Panc1 (cell line): ENCODE data around the gene TRERF1. TPM values are rescaled to one million over a fixed set of nuclear protein-coding genes. Genes with fewer than 3 reads are reported as not detected.

ENCODE experiments used
- ATAC-seq: fragments of 200-7000 bp; cut with Tn5 transposase; 2 replicates; pipeline ENCODE4 v1.9.1; 2020; ENCODE audit warnings: mild to moderate bottlenecking, moderate library complexity
- BruUV-seq: library from RNA; stranded (reverse); fragments of 400-500 nt; replicated peaks from 2 replicates; lab custom pipeline; 2021; lab: Mats Ljungman, UMichigan
- CTCF ChIA-PET: fragments of 300-600 bp; sonication (Branson Sonifier 250); formaldehyde crosslinking; loops from one replicate; lab custom pipeline; 2022; ENCODE audit warnings: antibody characterized with exemption; lab: Charles Lee
- POLR2A ChIA-PET: fragments of 300-600 bp; sonication (Branson Sonifier 250); formaldehyde crosslinking; loops from one replicate; lab custom pipeline; 2022; ENCODE audit warnings: antibody characterized with exemption; lab: Charles Lee
- DNase-seq: peaks from one replicate; pipeline ENCODE4 v3.0.0-alpha.2; 2010; ENCODE audit warnings: low read depth, low spot score
- H3K27ac ChIP-seq: 2 replicates; pipeline ENCODE4 v1.5.1; 2011; ENCODE audit warnings: mild to moderate bottlenecking, low read length, inconsistent platforms
- H3K27me3 ChIP-seq: fragments of 200-500 bp; sonication (Bioruptor generic); 2 replicates; pipeline ENCODE4 v1.6.0; 2014; ENCODE audit warnings: low read length, inconsistent platforms; ENCODE audit not compliant: control insufficient read depth, insufficient read depth
- H3K36me3 ChIP-seq: fragments of 200-500 bp; sonication (Bioruptor generic); 2 replicates; pipeline ENCODE4 v1.5.1; 2014; ENCODE audit warnings: inconsistent platforms, mild to moderate bottlenecking, low read length, moderate library complexity; ENCODE audit not compliant: control insufficient read depth, insufficient read depth
- H3K4me1 ChIP-seq: 2 replicates; pipeline ENCODE4 v1.5.1; 2011; ENCODE audit warnings: inconsistent platforms, mild to moderate bottlenecking, low read length, moderate library complexity; ENCODE audit not compliant: control insufficient read depth, insufficient read depth
- H3K4me3 ChIP-seq, 2 experiments: 2 replicates each; pipeline ENCODE4 v1.5.1; 2011 to 2012; ENCODE audit warnings: low read depth in 2 of 2, low read length in 2 of 2, mild to moderate bottlenecking in 2 of 2, inconsistent platforms in 1 of 2, moderate library complexity in 1 of 2
- H3K9me3 ChIP-seq: fragments of 200-500 bp; sonication (Bioruptor generic); 2 replicates; pipeline ENCODE4 v1.5.1; 2014; ENCODE audit warnings: low read depth, mild to moderate bottlenecking, inconsistent platforms, low read length, moderate library complexity; ENCODE audit not compliant: control insufficient read depth, insufficient read depth
- POLR2AphosphoS5 ChIP-seq: IDR thresholded peaks from 2 replicates; pipeline ENCODE4 v1.6.1; 2012; ENCODE audit warnings: mild to moderate bottlenecking, low read depth, low read length, moderate library complexity
- REST ChIP-seq, 2 experiments: IDR thresholded peaks; 2 replicates each; pipeline ENCODE4 v1.6.1; 2011 to 2012; ENCODE audit warnings: low read depth in 2 of 2, control low read depth in 1 of 2, low read length in 1 of 2, mild to moderate bottlenecking in 1 of 2, moderate library complexity in 1 of 2; ENCODE audit not compliant: insufficient read depth in 1 of 2
- SIN3A ChIP-seq: IDR thresholded peaks from 2 replicates; pipeline ENCODE4 v1.6.1; 2012; ENCODE audit warnings: low read depth, mild to moderate bottlenecking, low read length, moderate library complexity, borderline replicate concordance; ENCODE audit not compliant: insufficient read depth
- TCF7L2 ChIP-seq: IDR thresholded peaks from 2 replicates; pipeline ENCODE4 v1.6.1; 2011; ENCODE audit warnings: mild to moderate bottlenecking, low read depth, low read length, inconsistent platforms
- in situ Hi-C: cut with HindIII; loops from 2 replicates; pipeline ENCODE4 v1.10.0; 2016; ENCODE audit warnings: low sequenced_read_pairs, low pct_unique_long_range_greater_than_20kb
- intact Hi-C: fragments of 100-400 bp; cut with micrococcal nuclease; formaldehyde crosslinking; loops from one replicate; pipeline ENCODE4 v1.10.0; 2022; ENCODE audit not compliant: unreplicated experiment
- total RNA-seq: library from RNA; stranded (reverse); gene quantifications from one replicate; pipeline ENCODE4 v1.2.1, GENCODE V29; 2021; ENCODE audit not compliant: unreplicated experiment
- TF ChIP-seq, protein P1 (sequence below): fragments of 450-650 bp; IDR thresholded peaks from 2 replicates; pipeline ENCODE4 v1.5.1; 2017; ENCODE audit warnings: mild to moderate bottlenecking

The TRERF1 gene
- total RNA-seq, 1 experiment from 2014 or later, result 30.6 TPM

GRCh38 chr6:42260396-42260888 is 191.3 kb downstream of the TRERF1 start:
- no peak for DNase-seq
- no peak overlapping the region for H3K4me3 ChIP-seq
- POLR2A ChIA-PET, result no interaction called here
- TF ChIP-seq POLR2AphosphoS5 (no peak), TCF7L2 (no peak), SIN3A (no peak), REST (IDR thresholded peaks at IDR 0.05; ENCODE audit: insufficient read depth in 1 of 2, low read depth in 2 of 2, low read length in 1 of 2) (no peak)
- TF ChIP-seq, protein P1, sequence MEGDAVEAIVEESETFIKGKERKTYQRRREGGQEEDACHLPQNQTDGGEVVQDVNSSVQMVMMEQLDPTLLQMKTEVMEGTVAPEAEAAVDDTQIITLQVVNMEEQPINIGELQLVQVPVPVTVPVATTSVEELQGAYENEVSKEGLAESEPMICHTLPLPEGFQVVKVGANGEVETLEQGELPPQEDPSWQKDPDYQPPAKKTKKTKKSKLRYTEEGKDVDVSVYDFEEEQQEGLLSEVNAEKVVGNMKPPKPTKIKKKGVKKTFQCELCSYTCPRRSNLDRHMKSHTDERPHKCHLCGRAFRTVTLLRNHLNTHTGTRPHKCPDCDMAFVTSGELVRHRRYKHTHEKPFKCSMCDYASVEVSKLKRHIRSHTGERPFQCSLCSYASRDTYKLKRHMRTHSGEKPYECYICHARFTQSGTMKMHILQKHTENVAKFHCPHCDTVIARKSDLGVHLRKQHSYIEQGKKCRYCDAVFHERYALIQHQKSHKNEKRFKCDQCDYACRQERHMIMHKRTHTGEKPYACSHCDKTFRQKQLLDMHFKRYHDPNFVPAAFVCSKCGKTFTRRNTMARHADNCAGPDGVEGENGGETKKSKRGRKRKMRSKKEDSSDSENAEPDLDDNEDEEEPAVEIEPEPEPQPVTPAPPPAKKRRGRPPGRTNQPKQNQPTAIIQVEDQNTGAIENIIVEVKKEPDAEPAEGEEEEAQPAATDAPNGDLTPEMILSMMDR, result no peak
- in situ Hi-C loops, result no loop called here
- CTCF ChIA-PET, result interaction anchor here (0.7 to 2.8 kb wide), 2 partner anchors 287 to 391 kb away, joined by 3 to 16 read pairs; no protein-coding TSS in a partner anchor
- no peaks in the 10 kb centered on the region for H3K27me3 ChIP-seq
- peak overlapping the region; percentile 65 for H3K27ac ChIP-seq
- BruUV-seq, result no TSS peak
- intact Hi-C loops, result no loop called here
- ATAC-seq, result peak; percentile 59
- H3K4me1 ChIP-seq, result peaks cover 9% of the 10 kb centered on the region
- no peaks in the 10 kb centered on the region for H3K9me3 ChIP-seq
- peaks cover 2% of the 10 kb centered on the region for H3K36me3 ChIP-seq

DNA sequence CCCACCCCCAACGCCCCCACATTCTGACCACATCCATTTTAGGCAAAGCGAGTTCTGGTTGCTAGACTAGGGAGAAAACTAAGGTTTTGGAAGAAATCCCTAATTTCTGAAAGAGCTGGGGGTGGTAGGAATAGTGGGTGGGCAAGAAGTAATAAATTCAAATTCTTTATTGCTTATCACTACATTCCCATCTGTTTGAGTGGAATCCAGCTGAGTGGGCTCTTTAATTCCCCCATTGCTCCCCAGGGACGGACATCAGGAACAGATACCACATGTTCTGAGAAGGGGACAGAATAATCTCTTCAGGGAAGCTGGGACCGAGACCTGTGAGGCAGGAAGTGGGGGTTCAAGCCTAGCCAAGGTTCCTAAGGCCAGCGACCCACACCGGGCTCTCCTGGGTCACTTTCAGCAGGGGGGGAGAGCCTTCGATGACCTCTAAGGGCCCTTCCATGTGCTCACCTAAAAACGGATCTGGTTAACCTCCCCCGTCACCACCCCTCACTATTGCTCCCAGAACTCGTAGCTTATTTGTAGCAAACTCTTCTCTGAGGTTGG is 191.8 kb downstream of the TRERF1 start:
- in situ Hi-C loops, result no loop called here
- intact Hi-C loops, result no loop called here
- H3K4me3 ChIP-seq, result no peak overlapping the region
- no TSS peak for BruUV-seq
- ATAC-seq (no peak), DNase-seq (no peak)
- CTCF ChIA-PET, result interaction anchor here (2.8 kb wide), 1 partner anchor 288 kb away, joined by 16 read pairs; no protein-coding TSS in a partner anchor
- TF ChIP-seq, protein P1, result no peak
- TF ChIP-seq POLR2AphosphoS5 (no peak), TCF7L2 (no peak), REST (IDR thresholded peaks at IDR 0.05; ENCODE audit: insufficient read depth in 1 of 2, low read depth in 2 of 2, low read length in 1 of 2) (no peak), SIN3A (no peak)
- H3K36me3 ChIP-seq, result peaks cover 2% of the 10 kb centered on the region
- POLR2A ChIA-PET, result no interaction called here
- H3K27ac ChIP-seq, result peak overlapping the region; percentile 65; the same call in 1 of the 2 replicates
- peaks cover 9% of the 10 kb centered on the region for H3K4me1 ChIP-seq
- no peaks in the 10 kb centered on the region for H3K27me3 ChIP-seq
- H3K9me3 ChIP-seq, result no peaks in the 10 kb centered on the region
